GM18868 (cell line): ENCODE results near the gene LRRC75B.
"Not testable (repeated sequence)": the region's sequence is repeated elsewhere in the genome, so short reads cannot be mapped to it uniquely, and the experiment has no call there.

Source experiments
- ATAC-seq: cut with Tn5 transposase; IDR thresholded peaks from one replicate; pipeline ENCODE4 v1.9.1; 2021; ENCODE audit warnings: mild to moderate bottlenecking, moderate library complexity; ENCODE audit not compliant: unreplicated experiment

The LRRC75B gene

DNA sequence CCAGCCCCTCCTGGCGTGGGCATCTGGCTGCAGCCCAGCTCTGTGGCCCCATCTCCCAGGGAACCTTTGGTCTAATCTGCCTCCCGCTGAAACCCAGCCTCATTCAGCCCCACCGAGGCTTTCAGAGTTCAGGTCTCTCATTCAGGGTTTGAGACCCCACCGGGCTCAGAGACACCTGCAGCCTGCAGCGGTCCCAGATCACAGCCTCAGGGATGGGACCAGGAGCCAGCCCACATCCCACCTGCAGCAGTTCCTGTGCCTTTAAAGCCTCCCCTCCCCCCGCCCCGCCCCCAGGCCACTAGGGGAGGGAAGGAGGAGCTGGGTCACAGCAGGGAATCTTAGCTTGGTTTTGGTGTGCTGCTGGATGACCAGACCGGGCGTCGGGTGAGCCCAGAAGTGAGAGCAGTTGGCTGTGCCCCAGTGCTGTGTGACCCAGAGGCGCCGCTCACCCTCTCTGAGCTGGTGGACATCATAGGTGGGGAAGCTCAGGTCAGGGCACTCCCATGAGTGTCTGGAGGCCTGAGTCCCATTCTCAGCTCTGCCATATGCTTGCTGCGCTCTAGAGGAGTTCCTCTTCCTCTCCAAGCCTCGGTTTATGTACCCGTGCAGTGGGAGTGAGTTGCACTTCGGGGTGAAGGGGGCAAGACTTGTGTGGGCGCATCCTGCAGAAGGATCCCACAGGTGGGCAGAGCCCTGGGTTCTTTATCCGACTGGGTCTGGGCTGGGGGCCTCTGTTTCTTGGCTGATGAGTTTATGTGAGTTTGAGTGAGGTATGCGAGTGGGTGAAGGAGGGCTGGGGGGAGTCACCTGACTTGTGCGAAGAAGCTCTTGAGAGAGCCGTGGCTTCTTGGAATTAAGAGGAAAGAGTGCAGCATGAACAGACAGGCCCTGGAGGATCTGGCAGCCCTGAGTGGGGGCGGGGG, 10.2 kb upstream of the LRRC75B start, which contains the start of gene GGT1:
Gene GGT1 (plus strand): TSS at position 347 of the 923 bp plus-strand sequence. CDS start 7,889 bp downstream, outside the sequence.
- ATAC-seq: not testable (repeated sequence)

DNA sequence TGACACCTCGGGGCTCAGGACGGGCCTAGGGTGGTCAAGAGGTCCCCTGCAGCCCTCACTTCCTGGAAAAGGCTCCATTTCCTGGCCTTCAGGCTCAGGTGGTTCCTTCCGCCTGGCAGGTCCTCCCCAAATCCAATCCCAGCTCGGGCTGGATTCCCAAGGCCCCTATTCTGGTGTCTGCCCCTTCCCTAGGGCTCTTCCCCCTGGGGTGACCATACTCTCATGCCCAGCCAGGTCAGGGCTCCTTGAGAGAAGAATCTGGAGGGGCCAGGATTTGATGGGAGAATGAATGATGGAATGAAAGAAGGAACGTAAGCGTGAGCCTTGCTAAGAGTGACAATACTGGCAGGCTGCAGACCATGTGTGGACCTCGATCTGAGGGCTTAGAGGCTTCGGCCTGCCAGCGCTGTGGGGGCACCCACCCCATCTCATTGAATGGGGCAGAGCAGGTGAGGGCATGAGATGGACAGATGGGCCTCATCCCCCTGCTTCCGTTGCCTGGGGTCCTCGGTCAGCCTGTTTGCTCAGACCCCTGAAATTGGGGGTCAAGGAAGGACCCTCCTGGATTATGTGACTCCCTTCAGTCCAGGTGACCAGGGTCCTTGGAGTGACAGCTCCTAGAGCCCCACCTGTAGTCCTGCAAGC, 9.4 kb upstream of the LRRC75B start:
- ATAC-seq: not testable (repeated sequence)

DNA sequence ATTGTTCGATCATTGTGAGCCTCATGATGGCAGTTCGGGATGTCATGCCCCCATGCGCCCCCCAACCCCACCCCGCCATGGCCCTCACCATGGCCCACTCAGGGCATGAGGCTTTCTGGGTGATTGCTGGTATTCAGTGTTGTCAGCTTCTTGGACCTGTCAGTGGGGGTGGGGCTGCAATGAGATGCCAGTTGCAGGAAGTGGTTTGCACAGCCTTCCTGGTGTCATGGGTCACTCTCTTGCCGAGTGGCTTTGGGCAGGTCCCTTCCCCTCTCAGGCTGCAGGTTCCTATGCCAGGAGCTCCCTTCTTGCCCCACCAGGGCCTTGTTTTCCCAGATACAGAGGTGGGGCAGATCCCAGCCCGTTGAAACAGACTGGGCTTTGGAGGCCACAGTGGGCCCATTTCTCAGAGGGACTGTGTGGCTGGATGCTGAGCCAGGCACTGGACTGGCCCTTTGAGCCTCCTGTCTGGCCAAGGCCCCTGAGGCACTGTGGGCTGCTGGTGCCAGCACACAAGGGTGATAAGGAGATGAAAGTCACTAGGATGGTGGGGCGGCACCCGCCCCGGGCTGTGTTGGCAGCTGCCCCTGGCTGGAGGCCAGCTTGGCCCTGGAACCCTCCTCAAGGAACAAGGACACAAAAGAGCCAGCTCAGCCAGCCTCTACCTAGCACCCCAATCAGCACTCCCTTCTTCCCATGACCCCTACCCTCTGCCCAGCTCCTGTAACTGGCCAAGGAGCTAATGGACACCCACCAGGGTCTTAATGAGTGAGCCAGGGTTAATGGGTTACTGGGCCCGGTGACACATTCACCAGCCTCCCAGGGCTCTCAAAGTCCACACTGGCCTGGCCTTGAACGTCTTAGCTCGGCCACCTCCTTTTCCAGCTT, 8.6 kb upstream of the LRRC75B start:
- no peak for ATAC-seq

DNA sequence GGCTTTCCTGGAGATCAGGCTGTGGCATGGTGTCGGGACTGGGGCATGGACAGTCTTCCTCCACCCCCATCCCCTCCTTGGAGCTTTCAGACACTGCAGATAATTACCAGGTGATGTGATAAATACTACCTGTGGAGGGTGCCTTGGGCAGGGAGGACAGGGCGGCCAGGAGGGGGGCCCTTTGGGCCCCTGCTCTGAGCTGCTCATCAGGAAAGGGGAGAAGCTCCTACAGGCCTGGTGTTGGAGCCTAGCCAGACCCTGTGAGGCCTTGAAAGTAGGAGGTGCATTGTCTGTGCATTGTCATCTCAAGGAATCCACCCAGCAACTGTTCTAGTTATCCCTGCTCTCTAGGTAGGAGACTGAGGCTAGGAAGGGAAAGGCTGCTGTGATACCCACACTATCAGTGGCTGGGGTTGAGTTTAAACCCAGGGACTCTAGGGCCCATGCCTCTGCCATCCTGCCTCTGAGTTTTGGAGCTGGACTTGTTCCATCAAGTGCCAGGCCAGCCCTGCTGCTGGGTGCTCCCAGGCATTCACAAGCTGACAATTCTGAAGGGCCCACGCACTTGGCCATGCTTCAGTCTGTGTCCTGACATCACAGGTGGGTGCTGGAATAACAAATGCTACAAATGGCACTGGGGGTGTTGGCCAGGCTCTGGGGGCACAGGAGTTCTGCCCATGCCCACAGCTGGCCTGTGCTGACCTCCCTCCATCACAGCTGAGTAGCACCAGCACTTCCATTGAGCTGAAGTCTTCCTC, 7.3 kb upstream of the LRRC75B start:
- not testable (repeated sequence) for ATAC-seq

DNA sequence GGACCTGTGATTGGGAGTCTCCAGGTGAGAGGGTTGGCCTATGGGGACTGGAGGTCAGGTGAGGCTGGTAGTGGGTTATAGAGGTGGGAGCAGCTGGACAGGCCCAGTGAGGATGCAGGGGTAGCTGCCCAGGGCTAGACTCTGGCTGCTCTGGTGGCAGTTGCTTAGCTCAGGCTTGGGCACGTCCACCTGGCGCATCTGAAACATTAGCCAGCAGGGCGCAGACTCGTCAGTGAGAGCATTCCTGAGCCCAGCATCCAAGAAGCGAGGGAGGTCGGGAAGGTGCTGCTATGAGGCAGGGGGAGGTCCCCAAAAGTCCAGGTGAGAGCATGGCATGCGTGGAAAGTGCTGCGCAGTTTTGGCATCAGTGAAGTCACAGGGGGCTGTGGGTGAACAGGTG, 6.6 kb upstream of the LRRC75B start:
- ATAC-seq: no peak

DNA sequence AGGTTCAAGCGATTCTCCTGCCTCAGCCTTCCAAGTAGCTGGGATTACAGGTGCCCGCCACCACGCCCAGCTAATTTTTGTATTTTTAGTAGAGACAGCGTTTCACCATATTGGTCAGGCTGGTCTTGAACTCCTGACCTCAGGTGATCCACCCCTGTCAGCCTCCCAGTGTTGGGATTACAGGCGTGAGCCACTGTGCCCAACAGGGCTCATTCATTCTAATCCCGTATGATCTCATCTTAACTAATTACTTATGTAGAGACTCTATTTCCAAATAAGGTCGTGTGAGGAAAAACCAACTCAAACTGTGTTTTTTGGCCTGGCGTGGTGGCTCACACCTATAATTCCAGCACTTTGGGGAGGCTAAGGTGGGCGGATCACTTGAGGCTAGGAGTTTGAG, 4.2 kb upstream of the LRRC75B start:
- ATAC-seq: not testable (repeated sequence)

DNA sequence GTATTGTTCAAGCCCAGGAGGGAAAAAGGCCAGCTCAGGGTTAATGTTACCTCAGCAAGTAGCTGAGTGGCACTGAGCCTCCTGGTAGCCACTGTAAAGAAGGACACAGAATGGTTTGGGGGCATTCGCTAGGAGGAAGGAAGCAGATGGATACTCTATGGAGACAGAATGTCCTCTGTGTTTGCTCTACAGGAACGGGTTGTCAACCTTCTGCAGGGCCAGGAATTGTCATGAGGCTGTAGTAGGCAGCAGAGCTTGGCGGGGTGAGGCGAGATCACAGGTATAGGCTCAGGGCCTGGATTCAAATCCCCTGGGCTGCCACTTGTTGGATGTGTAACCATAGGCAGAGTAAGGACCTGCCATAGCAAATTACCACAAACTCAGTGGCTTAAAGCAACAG, 3.0 kb upstream of the LRRC75B start:
- ATAC-seq: no peak

DNA sequence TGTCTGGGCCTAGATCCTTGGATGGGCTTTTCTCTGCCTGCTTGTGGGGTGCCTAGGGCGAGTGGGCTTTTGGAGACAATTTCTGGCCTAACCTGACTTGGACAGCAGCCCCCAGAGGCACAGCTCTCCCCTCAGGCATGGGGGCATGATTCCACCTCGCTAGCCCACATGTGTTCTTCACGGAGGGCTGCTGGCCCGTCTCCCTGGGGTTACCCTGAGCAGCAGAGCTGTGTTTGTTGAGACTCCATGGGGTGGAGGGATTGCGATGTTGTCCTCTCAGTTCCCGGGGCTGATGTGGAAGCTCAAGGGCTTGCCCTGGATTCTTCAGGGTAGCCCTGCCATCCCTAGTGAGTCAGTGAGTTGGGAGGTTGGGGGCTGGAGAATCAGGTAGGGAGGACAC, 2.4 kb upstream of the LRRC75B start:
- no peak for ATAC-seq

DNA sequence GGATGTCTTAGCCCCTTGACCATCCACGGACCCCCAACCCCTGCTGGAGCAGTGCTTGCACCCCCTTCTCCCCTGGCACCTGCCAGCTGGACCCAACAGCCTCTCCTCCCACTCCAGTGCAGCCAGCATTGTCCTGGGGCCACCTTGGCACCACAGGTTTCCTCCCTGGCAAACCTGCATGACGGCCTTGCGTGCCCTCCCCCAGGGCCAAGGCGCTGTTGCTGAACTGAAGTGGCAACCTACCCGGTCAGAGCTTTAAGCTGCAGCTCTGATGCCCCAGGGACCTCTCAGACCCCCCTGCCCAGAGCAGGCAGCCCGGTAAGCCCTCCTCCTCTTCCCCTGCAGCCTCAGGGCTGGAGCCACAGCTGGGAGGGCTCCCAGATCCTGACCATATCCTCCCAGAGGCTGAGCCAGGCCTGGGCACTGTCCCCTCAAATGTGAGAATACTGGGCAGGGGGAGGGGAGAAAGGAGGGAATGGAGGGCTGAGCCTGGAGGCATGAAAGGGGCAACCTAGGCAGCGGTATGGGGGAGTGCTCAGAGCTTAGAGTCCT, 1.8 kb upstream of the LRRC75B start:
- ATAC-seq: no peak

DNA sequence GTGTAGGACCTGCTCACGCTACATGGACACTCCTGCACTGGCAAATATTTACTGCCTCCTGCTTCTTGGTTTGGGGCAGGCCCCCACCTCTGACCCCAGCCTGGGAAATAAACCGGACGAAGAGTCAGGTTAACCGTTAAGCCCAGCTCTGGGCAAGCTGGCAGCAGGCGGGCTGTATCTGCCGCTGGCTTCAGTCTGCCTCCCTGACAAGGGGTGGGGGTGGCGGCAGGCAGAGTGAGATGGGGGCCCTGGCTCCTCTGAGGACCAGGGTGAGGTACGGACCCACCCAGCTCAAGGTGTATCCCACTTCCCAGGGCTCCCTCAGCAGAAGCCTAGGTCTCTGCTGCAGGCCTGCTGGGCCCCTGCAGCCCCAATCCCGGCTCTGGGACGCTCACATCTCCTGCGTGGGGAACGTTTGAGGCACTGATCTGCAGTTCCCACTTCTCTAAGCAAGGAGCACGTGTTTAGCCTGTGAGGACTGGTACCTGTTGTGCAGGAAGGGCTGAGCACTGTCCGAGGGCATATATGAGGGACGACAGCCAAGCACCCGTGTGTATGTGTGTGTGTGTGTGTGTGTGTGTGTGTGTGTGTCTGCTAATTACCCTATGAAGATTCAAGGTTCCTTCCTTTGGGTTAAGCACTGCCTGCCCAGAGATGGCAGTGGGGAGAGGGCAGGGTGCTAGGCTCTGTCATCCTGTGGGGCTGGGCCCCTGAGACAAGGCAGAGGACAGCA, 1.1 kb upstream of the LRRC75B start:
- ATAC-seq: no peak

DNA sequence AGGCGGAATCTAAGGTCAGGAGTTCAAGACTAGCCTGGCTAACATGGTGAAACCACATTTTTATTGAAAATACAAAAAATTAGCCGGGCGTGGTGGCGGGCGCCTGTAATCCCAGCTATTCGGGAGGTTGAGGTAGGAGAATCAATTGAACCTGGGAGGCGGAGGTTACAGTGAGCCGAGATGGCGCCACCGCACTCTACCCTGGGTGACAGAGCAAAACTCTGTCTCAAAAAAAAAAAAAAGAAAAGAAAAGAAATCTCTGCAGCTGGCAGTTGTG, 624 bp upstream of the LRRC75B start:
- ATAC-seq: not testable (repeated sequence)

DNA sequence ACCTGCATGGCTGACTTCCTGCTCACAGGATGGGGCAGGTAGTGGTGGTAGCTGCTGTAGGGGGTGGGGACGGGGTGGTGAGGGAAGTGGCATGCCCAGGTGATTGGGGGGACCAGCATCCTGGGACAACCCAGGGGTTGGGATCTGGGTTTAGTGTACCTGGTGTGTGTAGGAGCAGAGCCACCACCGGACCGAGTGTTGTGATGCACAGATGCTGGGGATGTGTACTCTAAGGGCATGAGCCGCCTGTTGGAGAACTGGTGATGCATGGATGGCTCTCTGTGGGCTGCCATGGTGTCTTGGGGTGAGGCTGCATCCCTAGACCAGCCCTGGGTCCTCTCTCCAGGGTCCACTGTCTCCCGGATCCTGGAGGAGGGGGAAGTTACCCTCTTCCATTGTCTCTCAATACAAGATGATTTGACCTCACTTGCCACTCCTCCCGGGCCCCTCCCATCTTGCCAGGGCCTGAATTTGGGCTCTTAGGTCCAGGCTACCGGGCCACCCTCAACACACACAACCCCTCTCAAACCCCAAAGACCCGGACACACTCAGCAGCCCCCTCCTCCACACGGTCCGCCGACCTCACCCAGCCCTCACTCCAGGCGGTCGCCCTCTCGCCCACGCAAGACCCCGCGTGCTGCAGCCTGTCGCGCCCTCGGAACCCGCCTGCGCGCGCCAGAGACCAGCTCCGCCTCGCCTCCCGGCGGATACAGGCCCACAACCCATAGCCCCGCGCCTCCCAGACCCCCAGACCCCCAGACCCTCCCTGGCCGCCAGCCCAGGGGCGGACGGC, 619 bp downstream of the LRRC75B start:
- no peak for ATAC-seq

DNA sequence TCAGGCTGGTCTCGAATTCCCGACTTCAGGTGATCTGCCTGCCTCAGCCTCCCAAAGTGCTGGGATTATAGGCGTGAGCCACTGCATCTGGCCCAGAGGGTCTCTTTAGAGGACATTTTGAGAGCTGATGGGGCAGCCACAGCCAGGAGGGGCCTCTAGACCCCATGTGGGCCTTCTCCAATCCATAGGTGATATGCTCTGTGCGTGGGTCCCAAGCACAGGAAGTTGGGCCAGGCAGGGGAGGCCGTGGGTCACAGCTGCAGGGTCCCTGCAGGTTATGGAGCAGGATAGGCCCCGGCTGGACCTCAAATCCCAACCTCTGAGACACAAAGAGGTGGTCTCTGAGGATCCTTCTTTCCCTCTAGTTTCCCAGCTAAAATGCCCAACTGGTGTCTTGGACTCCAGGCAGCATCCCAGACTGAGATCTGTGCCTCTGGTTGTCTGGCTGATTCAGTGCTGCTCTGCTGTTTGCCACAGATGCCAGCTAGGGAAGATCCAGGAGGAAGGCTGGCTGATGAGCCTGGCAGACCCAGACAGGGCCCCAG, 1.5 kb downstream of the LRRC75B start:
- ATAC-seq: no peak

DNA sequence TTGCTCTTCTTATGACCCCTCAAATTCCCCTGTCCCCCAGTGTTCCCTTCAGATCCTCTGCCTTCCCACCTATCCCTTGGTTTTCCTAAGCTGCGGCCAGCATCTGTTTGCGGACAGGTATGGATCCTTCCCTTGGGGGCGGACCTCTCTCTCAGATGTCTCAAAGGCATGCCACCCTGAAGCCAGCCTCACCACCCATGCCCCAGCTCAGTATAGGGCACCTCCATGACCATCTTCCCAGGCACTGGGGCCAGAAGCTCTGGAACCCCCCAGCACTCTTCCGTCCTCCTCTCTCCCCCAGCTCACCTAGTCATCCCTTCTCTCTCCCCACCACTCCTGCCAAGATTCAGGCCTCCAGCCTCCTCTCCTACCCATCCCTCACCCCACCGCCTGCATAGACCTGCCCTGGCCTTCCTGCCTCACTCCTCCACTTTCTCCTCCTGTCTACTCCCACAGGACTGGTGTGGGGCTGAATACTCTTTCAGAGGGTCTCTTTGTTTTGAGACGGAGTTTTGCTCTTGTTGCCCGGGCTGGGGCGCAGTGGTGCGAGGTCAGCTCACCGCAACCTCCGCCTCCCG, 2.2 kb downstream of the LRRC75B start:
- ATAC-seq: no peak

DNA sequence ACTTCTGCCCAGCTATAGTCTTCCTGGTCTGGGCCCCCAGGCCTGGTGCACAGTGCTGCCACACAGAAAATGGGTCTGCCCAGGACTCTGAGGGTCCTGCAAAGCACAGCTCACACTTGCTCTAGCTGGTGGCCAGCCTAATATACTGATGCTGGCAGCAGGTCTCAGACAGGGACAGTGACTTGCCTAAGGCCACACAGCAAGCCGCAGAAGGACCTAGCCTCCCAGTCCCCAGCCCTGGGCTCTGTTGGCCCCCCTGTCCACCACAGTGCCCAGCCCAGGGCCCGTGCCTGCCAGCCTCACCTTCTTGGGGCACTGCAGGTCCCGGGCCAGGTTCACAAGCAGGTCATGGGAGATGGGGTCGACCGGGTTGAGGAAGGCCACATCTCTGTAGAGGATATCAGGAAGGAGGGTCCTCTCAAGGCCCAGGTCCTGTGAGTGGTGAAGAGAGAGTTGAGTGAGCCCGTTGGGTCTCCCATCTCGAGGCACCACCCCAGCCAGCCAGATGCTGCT, 3.3 kb downstream of the LRRC75B start:
- no peak for ATAC-seq

DNA sequence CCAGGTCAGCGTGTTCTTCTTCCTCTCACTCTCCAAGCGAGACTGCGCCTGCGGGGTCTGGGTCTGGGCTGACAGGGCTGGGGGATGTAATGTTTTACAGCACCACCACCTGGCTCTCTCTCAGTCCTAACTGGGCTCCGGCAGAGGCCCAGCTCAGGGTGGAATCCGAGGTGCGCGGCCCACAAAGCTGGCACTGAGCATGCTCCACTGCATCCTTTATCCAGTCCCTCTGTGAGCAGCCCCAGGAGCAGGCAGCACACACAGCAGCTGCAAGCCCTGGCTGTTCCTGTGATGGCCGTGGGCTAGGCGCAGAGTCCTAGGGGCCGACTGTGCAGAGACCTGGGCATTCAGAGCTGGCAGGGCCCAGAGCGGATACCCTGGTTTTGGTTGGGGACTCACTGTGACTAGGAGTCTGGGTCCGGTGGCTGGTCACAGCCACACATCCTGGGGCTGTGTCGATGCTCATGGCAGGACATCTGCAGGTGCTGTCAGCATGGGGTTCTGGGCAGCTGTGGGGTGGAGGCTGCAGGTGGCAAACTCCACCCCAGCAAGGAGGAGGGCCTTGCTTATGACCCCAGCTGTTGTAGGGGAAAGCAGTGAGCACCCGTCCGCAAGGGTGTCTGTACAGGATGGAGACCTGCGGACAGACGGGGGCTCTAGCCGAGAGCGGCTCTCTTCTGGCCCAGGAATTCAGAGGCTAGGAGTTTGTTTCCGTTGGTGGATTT, 4.0 kb downstream of the LRRC75B start:
- no peak for ATAC-seq

DNA sequence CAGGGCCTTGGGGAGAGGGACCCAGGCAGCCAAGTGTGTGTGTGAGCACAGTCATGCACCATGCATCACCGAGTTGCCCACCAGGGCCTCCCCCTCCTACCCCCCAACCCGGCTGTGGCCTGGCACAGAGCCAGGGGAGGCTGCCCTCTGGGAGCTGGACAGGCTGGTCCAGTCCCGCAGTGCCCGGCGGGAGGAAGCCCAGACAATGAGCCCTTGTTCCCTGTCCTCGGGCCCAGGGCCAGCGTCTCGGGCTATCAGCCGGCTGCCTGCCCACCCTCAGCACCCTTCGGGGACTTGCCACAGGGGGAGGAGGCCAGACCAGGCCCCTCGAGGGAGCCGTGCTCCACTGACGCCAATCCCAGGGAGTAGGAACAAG, 4.5 kb downstream of the LRRC75B start:
- no peak for ATAC-seq
